C4-2B (cell line): ENCODE results near the gene ADAP2.

Experiments used
- H3K27ac ChIP-seq: fragments of 450-650 bp; 2 replicates; pipeline ENCODE4 v1.5.1; 2017
- ZFX ChIP-seq: fragments of 450-650 bp; IDR thresholded peaks from 2 replicates; pipeline ENCODE4 v1.6.1; 2017
- TF ChIP-seq, protein P1 (sequence below): fragments of 450-650 bp; conservative IDR thresholded peaks from 2 replicates; pipeline ENCODE4 v1.5.1; 2017; ENCODE audit warnings: mild to moderate bottlenecking

The ADAP2 gene

DNA sequence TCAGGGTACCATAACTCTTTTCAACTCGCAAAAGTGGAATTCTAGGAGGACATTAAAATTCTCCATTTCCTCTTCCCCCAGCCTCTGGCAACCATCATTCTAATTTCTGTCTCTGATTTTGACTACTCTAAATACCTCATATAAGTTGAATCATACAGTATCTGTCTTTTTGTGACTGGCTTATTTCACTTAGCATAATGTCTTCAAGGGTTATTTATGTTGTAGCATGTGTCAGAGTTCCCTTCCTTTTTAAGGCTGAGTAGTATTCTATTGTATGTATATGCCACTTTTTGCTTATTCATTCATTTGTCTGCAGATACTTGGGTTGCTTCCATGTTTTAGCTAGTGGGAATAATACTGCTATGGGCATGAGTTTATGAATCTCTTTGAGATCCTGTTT lies 61.1 kb downstream of the ADAP2 start:
- no peak overlapping the region for H3K27ac ChIP-seq
- TF ChIP-seq, protein P1, sequence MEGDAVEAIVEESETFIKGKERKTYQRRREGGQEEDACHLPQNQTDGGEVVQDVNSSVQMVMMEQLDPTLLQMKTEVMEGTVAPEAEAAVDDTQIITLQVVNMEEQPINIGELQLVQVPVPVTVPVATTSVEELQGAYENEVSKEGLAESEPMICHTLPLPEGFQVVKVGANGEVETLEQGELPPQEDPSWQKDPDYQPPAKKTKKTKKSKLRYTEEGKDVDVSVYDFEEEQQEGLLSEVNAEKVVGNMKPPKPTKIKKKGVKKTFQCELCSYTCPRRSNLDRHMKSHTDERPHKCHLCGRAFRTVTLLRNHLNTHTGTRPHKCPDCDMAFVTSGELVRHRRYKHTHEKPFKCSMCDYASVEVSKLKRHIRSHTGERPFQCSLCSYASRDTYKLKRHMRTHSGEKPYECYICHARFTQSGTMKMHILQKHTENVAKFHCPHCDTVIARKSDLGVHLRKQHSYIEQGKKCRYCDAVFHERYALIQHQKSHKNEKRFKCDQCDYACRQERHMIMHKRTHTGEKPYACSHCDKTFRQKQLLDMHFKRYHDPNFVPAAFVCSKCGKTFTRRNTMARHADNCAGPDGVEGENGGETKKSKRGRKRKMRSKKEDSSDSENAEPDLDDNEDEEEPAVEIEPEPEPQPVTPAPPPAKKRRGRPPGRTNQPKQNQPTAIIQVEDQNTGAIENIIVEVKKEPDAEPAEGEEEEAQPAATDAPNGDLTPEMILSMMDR: no peak
- no peak for TF ChIP-seq ZFX

DNA sequence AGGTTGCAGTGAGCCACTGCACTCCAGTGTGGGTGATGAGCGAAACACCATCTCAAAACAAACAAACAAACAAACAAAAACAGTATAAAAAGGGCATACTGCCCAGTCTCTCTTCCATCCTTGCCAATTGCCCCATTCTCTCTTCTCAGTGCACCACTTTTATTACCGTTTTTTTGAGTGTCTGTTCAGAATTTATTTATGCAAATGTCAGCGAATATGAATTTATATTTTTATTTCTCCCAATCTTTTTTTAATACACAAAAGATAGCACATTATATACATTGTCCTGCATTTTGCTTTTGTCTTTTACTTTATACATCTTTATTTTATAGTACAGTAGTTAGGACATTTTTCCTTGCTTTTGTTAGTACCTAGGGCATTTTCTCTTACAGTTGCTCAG lies 68.7 kb downstream of the ADAP2 start:
- H3K27ac ChIP-seq: no peak overlapping the region
- TF ChIP-seq ZFX: no peak
- TF ChIP-seq, protein P1: no peak

DNA sequence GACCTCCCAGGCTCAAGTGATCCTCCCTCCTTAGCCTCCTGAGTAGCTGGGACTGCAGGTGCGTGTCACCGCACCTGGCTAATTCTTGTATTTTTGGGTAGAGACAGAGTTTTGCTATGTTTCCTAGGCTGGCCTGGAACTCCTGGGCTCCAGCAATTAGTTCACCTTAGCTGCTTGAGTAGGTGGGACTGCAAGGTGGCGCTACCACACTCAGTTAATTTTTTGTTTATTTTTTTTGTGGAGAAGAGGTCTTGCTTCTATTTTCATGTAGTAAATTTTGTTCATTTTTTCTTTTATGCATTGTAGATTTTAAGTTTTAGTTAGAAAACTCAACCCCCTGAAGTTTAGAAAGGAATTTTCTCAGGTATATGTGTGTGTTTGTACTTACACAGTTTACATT lies 70.8 kb downstream of the ADAP2 start:
- H3K27ac ChIP-seq: no peak overlapping the region
- no peak for TF ChIP-seq ZFX
- TF ChIP-seq, protein P1: no peak

DNA sequence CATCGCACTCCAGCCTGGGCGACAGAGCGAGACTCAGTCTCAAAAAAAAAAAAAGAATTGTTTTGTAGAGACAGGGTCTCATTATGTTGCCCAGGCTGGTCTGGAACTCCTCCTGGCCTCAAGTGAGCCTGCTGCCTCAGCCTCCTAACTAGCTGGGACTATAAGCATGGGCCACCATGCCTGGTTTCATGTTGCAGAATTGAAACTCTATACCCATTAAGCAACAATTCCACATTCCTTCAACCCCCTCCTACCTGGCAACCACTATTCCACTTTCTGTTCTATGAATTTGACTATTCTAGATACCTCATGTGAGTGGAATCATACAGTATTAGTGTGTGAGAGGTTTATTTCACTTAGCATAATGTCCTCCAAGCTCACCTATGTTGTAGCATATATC lies 73.6 kb downstream of the ADAP2 start:
- no peak overlapping the region for H3K27ac ChIP-seq
- TF ChIP-seq, protein P1: no peak
- no peak for TF ChIP-seq ZFX

DNA sequence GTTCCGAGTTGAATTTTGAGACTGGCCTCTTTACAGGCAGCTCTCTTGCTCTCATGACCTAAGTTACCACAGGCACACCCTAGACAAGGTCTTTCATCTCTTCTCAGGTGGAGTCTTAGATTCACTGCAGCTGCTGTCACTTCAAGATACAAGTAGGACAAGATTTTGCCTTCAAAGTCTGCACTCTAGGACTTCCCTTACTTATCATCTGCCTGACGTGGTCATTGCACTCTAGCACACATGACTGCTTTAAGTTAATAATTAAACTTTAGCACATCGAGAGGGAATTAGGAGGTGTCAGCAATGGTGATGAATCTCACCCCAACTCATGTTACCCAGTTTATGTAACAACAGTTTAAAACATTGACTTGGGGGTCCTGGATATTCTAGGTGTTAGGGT lies 74.7 kb downstream of the ADAP2 start:
- TF ChIP-seq, protein P1: no peak
- no peak for TF ChIP-seq ZFX
- no peak overlapping the region for H3K27ac ChIP-seq

DNA sequence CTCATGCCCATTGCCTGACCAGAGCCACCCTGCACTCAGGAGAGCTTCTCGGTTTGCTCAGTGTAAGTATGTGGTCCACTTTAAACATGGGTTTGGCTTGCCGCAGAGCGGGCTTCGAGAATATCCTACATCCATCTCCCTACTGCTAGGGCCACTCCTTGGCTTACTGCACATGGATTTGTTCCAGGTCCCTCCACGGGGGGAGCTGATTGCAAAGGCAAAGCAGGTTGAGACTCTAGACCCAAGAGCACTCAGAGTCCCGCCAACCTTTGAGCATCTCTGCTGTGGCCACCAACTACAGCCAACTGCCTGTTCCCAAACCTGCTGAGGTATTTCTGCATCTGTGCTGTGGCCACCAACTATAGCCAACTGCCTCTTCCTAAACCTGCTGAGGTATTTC lies 75.5 kb downstream of the ADAP2 start:
- no peak overlapping the region for H3K27ac ChIP-seq
- TF ChIP-seq ZFX: no peak
- TF ChIP-seq, protein P1: no peak

DNA sequence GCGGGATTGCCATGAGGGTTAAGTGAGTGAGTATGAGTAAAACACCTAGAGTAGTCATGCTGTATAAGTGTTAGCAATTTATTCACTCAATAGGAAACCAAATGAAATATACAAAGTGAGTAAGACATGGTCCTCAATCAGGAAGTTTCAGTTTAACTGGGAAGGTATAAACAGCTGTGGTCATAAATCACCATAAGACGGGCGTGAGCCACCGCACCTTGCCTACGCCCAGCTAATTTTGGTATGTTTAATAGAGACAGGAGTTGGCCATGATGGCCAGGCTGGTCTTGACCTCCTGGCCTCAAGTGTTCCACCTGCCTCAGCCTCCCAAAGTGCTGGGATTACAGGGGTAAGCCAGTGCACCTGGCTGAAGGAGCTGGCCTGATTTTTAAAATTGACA lies 76.1 kb downstream of the ADAP2 start:
- TF ChIP-seq, protein P1: no peak
- TF ChIP-seq ZFX: no peak
- H3K27ac ChIP-seq: no peak overlapping the region
